GM18519 (cell line): ENCODE data around the gene TMEM107.
A peak's percentile ranks its signal among the peaks of the same experiment; 100 is the strongest.

Experiments used
- ATAC-seq: cut with Tn5 transposase; IDR thresholded peaks from one replicate; pipeline ENCODE4 v1.9.1; 2021; ENCODE audit warnings: mild to moderate bottlenecking, moderate library complexity; ENCODE audit not compliant: unreplicated experiment, low FRiP score

TMEM107 gene

DNA sequence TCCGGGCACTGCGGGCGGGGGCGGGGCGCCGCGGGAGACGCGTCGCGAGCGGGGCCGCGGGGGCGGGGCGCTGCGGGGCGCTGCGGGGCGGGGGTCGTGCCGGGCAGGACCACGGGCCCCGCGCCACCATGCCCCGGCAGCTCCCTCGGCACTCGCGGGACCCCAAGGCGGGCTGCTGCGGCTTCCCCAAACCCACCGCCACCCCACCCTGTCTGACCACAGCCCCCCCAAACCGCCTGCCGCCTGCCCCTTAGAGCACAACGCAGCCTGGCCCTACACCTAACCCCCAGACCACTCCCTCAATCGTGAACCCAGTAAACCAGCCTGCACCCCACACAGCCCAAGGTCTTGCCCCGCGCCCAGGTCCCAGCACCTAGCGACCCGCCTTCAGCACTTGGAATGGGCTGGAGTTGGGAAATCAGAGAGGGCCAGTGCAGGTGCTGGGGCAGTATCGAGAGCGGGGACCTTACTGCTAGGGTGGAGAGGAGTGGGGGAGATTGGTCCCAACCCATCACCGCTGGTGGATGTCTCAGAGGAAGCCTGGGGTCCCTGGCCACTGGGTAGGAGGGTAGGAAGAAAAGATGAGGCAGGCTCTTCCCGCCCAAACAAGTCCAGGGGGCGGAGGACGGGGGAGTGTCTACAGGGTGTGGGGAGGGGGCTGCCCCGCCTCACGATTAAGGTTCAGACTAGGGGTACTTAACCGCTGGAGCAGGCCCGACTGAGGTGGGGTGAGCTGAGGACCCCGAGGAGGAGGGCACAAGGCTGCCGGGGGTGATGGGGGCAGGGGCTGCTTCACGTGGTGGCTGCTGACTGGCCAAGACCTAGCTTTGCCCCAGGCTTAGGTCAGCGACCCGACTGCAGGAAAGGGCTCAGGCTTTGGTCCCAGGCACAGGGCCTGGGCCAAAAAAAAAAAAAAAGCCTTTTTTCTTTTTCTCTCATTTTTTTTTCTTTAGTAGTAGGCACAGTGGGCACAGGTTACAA lies 12.9 kb downstream of the TMEM107 start:
- no peak for ATAC-seq

DNA sequence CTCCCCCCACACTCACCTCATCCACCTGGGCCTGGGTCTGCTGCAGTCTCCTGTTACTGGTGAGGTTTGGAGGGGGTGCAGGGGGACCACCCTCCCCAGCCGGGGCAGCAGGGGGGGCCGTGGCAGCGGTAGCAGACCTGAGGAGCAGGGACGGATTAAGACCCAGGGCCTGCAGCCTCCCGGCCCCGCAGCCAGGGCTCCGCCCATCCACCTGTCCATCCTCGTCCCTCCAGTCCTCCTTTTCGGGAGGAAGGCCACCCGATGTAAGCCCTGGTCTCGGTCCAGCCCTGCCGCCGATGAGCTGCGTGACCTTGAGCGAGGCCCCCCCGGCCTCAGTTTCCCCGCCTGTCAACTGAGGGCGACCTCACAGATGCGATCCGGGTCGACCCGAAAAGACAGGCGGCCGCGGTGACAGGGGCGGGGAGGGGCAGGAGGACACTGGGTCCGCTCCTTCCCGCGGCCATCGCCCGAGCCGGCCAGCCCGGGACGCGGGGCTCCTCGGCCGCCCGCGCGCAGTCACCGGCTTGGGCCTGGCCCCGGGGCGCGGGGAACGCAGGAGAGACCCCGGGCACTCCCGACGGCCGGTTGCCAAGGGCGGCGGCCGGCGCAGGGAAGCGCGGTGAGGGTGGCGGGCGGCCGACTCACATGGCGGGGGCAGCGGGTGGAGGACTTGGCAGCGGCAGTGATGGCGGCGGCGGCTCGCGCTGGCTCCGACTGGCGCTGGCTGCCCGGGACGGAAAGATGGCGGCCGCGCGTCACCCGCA lies 13.8 kb downstream of the TMEM107 start, which contains the start of gene VAMP2:
Gene VAMP2, minus strand, starts transcription at position 716 of the 764 bp plus-strand sequence. Its CDS starts 69 bp downstream, at position 647.
- no peak for ATAC-seq

DNA sequence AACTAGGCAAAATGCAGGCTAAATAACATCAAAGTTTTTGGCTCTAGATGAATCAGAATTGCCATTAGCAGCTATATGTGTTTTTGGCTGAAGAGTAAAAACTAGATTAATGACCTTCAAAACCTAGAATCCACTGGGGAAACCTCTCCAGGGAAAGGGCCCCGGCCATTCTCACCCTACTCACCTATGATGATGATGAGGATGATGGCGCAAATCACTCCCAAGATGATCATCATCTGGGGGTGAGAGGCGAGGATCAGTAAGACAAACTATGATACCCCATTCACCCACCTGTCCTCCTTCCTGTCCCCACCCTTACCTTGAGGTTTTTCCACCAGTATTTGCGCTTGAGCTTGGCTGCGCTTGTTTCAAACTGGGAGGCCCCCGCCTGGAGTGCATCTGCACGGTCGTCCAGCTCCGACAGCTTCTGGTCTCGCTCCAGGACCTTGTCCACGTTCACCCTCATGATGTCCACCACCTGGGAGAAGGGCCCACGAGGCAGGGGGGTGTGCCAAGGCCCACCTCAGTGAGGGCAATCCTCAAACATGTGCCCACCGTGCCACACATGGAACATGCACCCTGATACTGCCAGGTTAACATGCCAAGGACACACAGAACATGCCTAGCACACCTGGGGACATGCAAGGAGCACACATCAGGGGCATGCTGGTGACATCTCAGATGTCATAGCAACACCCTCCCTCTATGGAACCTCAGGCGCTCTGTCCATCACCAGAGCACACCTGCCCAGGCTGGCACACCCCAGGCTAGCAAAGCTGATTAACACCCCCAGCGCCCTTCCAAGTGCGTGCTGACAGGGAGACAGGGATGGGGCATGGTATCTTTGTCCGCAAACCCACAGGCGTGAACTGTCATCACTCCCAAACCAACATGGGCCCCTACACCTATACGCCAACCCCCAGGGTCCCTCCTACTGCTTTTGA lies 14.6 kb downstream of the TMEM107 start:
- ATAC-seq: no peak

DNA sequence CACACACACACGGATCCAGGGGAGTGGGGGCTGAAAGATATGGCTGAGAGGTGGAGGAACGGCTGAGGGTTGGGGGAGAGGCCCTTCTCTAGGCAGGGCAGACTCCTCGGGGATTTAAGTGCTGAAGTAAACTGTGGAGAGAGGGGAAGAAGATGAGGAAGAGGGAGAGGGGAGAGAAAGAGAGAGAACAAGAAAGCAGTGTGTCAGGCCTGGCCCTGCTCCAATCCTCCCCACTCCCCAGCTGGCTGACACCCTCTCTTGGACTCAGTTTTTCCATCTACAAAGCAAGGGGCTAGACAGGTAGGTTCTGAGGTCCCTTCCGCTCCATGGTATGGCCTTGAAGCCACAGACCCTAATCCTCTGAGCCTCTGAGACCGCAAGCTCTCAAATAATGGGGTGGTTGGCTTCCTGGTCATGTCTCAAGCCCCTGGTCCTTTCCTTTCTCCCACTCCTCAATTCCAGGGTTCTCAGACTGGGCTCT lies 15.4 kb downstream of the TMEM107 start:
- no peak for ATAC-seq

DNA sequence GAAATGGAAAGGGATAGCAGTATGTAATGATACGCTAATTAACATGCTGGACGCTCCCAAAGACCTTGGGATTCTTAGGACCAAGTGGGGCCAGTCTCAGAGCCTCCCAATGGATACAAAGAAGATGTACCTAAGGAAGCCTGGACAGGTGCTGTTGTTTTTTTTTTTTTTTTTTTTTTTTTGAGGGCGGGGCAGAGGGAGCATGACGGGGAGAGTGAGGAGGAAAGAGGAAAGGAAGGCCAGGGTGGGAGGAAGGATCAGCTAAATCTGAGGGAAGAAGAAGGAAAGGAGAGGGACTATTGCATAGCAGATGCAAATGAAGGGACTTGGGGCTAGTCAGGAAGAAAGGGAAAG lies 16.0 kb downstream of the TMEM107 start:
- no peak for ATAC-seq

DNA sequence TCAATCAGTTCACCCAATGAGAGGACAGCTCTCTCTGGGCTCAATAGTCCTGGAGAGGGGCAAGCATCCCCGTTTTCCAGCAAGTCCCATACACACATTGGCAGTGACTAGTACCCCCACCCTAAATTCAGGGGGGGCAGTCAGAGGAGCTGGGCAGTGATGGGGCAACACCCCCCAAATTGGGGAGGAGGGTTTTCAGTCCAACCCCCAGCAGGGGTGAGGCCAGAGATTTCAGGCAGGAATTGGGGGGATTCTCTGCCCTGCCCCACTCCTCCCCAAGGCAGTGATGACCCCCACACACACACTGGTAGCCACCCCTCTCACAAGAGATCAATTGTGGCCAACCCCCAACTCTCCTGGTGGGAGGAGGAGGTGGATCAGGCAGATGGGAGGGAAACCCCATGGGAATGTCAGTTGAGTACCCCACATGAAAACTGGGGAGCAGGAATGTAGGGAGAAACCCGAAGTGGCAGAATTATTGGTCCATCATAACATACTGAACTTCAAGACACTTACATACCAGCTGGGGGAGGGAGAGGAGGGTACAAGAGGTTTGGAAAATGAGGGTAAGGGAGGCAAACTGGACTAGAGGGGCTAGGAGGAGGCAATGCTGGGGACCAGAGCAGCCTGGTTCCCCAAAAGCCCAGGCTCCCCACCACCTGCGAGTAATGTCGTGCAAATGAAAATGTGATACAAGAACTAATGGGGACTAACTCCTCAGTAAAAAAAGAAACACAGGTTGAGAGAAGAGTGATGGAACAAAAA lies 16.5 kb downstream of the TMEM107 start:
- no peak for ATAC-seq

DNA sequence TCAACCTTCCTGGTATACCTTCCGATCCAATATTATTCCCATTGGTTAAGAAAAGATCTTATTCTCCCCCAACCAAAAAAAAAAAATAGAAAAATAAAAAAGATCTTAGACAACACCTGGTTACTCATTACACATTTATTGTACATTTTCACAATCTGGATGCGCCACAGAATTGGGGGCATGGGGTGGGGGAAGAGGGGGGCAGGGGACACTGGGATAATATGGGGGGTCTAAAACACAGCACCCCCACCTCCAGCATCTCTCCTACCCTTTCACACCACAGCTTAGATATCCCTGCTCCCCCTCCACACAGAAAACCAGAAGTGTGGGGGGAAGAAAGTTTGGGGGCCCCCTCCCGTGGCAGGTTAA lies 17.2 kb downstream of the TMEM107 start:
- no peak for ATAC-seq

DNA sequence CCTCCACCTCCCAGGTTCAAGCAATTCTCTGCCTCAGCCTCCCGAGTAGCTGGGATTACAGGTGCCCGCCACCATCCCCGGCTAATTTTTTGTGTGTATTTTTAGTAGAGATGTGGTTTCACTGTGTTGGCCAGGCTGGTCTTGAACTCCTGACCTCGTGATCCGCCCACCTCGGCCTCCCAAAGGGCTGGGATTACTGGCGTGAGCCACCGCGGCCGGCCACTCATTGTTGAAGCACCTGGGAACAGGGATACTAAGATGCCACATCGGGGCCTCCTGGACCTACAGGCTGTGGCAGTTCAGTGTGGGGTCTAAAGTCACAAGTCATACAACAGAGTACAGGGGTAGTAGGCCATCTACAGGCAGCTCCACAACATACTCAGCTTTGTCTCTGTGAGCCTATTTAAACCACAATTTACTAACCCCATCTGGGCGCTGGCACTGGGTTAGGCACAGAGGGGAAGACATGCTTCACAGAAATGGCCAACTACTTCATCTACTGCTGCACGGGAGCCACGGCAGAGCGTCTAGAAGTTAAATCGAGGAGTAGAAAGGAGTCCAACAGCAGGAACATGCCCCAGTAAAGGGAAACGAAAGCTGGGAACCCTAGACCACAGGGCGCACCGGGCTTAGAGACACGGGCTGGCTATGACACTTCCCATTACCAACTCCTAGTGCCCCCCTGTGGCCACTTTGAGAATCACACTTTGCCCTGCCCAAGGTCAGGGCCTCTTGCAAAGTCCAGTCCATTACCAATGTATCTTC lies 17.7 kb downstream of the TMEM107 start:
- ATAC-seq: no peak

DNA sequence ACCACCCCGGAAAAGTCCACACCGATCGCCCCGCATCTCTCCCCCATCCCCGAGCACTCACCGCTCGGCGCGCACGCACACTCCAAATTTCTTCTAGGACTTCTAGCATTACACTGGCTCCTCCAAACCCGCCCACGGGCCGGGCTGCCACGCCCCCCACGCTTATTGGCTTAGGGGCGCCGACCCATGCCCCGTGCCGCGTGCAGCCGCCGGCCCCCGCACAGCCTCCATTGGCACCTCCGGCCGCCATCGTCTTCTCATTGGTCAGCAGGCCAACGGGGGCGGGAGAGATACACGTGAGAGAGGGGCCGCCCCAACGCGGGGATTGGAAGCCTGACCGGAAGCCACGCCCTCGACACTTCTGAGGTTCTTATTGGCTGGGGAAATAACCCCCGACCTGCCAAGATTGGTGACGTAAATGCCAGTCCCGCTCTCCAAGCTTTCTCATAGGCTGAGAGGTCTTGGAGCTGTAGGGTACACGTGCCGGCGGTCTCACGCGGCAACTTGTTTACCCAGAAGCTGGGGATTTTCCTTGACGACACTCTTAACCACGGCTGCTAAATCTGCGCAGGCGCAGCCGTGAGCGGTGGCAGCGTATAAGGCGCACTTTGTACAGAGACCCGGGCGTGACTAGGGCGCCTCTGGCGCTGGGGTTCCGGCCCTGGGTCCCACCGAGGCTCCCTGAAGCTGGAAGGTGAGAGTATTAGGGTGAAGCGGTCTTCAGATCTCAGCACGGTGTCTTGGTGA lies 19.8 kb downstream of the TMEM107 start:
- peak; percentile 66 for ATAC-seq

DNA sequence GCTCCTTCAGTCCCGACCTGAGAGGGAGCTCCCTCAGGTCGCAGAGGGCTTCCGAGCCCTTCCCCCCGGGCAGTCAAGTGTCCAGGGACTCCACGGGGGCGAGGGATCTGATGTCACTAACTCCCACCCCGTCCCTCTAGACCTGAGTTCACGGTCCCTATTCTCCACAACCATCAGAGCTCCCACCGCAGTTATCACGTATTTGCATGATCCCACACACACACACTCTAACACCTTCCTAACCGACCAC lies 20.3 kb downstream of the TMEM107 start:
- ATAC-seq: no peak

DNA sequence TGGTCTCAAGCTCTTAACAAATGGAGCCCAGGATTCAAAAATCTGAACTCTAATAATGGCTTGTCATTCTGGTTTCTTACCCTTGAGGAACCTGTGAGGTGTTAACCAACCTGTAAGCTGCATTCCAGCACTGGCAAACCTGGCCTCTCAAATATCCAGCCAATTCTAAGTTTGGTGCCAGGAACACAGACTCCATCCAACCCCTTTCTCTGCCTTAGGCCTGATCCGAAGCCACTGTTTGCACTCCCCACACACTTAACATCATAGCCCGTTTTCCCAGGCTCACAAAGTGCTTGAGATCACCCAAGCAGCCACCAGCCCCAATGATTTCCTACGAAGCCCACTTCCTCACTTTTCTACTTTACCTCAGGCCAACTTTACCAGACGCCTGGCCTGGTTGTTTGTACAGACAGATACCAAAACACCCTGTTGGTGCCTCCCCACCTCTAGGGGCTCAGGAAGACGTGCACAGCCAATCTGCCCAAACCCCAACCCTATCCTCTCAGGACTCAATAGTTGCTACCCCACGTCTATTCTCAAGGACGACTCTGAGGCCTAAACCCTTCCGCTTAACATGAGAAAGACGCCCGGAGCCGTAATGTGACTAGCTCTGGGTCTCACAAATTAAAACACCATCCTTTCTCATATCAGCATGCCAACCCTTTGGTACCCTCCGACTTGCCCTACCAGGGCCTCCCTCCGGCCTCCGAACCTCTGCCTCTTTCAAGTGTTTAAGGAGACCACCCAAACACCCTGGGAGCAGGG lies 20.8 kb downstream of the TMEM107 start:
- no peak for ATAC-seq

DNA sequence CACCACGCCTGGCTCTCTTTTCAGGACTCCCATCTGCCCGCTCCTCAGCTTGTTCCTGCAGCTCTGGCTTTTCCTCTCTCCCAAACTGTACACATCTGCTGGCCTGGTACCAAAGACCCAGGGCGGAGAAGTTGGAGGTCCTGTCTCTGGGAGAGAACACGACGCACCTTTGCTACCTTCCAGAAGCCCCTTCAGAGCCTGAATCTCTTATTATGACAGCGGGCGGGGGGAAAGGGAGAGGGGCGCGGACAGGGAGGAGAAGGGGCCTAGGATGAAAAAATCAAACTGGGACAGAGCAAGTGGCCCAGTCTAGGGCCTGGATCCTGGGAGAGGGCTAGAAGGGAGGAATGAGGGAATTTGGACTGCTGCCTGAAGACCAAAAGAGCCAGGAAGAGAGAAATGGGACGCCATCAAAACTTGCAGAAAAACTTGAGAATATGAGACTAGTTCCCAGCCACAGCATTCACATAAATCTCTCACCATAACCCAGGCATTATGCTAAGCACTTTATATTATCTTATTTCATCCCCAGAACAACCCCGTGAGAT lies 21.5 kb downstream of the TMEM107 start:
- ATAC-seq: no peak

DNA sequence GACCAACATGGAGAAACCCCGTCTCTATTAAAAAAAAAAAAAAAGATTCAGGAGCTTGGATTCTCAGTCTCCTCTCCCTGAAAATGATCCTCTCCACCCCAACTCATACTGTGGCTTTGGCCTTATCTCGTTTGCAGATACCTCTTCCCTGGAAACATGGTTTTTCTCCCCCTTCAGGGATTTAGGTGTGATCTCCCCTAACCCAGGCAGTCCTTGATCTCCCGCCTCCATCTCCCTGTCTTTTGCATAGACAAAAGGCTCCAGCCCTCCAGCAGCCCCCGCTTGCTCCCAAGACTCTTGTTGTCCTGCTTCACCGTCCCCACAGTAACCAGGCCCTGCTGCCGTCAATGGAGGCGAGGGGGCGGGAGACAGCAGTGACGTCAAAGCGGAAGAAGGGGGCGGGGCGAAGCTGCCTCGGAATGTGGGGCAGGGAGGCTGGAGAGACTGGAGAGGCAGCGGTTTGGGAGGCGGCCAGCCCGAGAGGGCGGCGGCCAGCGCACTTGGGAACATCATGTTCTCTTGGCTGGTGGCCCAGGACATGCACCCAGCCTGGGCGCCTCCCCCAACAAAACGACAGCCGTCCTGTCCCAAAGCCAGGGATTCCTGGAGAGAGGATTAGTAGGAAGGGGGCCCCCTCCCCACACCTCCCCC lies 22.1 kb downstream of the TMEM107 start:
- no peak for ATAC-seq

DNA sequence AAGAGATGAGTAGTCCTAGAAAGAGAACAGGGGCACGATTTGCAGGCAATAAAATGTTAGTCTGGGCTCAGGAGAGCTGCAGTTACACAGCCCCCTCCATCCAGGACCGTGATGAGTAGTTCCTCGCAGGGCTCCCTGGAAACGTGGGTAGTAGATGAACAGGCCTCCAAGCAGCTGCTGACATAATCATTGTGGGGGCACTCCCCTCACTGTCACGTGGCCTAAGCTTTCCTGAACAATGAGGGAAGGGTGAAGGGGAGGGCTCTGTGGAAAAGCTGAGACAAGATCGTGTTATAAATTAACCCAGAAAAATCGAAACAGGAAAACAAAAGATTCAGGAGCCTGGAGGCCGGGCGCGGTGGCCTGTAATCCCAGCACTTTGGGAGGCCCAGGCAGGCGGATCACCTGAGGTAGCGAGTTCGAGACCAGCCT lies 22.6 kb downstream of the TMEM107 start:
- no peak for ATAC-seq

DNA sequence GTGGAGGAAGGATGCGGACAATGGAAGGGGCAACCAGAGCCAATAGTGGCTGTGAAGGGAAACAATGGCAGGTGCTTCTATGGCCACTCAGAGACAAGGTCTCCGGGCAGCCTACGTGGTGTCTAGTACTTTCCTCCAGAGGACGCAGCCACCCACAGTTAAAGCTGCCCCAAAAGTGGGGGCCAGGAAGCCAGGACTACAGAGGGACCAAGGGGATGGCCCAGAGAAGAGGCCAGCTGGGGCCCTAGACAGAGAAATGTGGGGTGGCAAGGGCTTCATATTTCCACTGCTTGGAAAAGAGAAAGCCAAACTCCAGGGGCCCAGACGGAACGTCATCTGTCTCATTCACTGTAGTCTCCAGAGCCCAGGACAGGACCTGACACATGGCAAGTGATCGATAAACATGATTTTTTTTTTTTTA lies 23.1 kb downstream of the TMEM107 start:
- no peak for ATAC-seq

DNA sequence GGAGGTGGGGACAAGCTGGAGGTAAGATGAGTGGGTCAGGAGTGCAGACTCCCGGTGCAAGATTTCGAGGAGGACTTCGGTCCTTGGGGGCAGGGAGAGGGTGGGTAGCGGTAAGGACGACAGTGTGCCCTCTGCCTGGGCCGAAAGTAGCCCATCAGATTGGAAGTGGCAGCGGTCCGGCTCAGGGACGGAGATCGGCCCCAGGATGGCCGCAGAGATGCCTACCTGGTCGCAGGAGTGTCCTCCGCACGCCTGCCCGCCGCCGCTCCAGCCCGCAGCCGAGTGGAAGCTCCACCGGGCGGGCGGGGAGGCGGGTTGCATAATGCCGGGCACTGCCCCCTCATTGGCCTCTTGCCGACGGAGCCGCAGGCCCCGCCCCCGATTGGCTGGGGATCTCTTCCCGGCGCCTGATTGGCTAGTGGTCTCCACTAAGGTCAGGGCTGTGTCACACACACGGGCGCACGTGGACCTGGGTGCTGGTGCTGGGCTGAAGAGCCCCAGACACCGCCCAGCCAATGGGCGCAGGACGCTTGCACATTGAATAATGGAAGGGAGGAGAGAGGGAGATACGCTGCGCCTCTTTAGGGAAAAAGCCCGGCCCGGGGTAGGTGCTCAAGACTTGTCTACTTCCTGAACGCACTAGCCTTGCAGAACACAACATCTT lies 23.9 kb downstream of the TMEM107 start, which contains the start of gene PER1:
Gene PER1, minus strand, starts transcription at position 293 of the 664 bp plus-strand sequence. CDS start 1,698 bp downstream, outside the sequence.
- ATAC-seq: no peak
